Caki2 (cell line): ENCODE measurements around the gene KIF3B. TPM values are rescaled to one million over a fixed set of nuclear protein-coding genes. Genes with fewer than 3 reads are reported as not detected.
"Not testable (repeated sequence)": the region's sequence is repeated elsewhere in the genome, so short reads cannot be mapped to it uniquely, and the experiment has no call there.

Experiments
- DNase-seq: peaks from one replicate; pipeline ENCODE4 v3.0.0-alpha.2; 2015; ENCODE audit warnings: low read depth
- in situ Hi-C: cut with HindIII; loops from 2 replicates; pipeline ENCODE4 v1.10.0; 2016; ENCODE audit warnings: low sequenced_read_pairs, low pct_unique_long_range_greater_than_20kb, mixed read lengths
- total RNA-seq: library from RNA; depleted of rRNA; stranded (reverse); fragments of >200 nt; shearing (Covaris generic); gene quantifications from 2 replicates; pipeline ENCODE4 v1.2.3, GENCODE V29; 2014; ENCODE audit warnings: low replicate concordance

KIF3B gene
- total RNA-seq, 1 experiment from 2014 or later = 19.3 TPM

DNA sequence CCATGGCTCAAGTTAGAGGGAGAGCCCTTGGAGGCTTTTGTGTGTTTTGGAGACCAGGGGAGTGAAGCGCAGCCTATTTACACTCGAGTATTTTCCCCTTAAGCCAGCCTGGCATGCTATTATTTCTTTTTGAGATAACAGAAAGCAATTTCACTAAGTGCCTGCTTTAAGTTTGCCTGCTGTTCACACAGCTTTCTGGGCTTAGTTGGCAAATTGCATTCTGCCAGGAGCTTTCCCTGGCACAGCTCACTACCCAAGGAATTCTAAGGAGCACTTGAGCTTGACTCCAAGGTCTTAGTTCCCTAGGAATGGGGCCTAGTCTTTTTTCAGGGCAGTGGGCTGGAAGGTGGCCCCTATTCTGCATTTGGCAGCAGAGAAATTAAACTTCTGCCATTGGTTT is 61.7 kb downstream of the KIF3B start:
- in situ Hi-C loops = no loop called here
- no peak for DNase-seq

DNA sequence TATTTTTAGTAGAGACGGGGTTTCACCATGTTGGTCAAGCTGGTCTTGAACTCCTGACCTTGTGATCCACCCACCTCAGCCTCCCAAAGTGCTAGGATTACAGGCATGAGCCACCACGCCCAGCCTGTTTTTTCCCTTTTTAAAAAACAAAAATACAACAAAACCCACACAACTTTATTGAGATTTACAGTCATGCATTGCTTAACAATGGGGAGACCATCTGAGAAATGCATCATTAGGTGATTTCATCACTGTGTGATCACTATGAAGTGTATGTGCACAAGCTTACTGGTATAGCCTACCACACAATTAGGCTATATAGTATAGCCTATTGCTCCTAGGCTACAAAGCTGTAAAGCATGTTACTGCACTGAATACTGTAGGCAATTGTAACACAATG is 63.6 kb downstream of the KIF3B start:
- in situ Hi-C loops, DNase-seq: not testable (repeated sequence)

DNA sequence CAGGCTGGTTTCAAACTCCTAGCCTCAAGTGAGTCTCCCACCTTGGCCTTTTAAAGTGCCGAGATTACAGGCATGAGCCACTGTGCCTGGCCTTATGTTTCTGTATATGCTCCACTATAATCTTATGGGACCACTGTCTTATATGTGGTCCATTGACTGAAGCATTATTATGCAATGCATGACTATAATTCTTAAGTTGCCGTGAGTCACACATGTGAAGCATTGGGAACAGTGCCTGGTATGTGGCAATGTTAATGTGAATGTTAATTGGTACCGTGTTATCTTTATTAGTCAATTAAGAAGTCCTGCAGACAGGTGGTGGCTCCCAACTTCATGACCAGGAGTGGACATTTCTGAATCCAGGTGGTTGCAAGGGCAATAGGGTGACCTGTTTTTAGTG is 66.0 kb downstream of the KIF3B start:
- in situ Hi-C loops = no loop called here
- DNase-seq = no peak

GRCh38 chr20:32344835-32345506 is 67.5 kb downstream of the KIF3B start:
- DNase-seq = no peak
- in situ Hi-C loops = no loop called here

DNA sequence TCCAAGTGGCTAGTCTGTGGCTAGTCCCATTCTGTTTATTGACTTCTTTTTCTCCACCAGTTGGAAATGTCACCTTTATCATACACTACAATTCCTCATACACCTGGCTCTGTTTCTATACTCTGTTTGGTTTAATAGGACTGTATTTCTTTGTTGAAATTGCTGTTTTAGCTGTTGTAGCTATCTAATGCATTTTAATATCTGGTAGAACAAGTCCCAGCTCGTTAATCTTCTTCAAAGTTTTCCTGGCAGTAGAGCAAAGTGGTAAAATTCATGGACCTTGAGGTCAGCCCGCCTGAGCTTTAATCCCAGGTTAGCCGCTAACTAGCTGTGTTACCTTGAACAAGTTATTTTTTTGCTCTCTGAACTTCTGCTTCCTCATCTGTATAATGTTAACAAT is 70.8 kb downstream of the KIF3B start:
- no peak for DNase-seq
- in situ Hi-C loops = no loop called here

DNA sequence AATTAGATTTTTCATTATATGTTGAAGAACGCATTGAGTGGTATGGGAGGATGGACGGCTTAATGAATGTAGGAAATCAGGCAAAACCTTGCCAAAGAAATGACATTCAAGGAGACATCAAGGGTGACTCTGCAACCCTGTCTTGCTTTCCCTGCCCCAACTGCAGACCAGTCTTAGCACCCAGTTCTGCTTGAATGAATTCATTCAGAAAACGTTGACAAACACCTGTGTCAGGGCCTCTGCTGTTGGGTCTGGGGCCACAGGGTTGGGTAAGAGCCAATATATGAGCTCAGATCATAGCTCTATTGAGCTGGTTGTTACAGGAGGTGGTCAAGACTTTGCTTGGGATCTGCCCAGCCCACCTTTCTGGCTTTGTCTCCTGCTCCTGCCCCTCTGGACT is 73.0 kb downstream of the KIF3B start:
- in situ Hi-C loops = no loop called here
- no peak for DNase-seq

DNA sequence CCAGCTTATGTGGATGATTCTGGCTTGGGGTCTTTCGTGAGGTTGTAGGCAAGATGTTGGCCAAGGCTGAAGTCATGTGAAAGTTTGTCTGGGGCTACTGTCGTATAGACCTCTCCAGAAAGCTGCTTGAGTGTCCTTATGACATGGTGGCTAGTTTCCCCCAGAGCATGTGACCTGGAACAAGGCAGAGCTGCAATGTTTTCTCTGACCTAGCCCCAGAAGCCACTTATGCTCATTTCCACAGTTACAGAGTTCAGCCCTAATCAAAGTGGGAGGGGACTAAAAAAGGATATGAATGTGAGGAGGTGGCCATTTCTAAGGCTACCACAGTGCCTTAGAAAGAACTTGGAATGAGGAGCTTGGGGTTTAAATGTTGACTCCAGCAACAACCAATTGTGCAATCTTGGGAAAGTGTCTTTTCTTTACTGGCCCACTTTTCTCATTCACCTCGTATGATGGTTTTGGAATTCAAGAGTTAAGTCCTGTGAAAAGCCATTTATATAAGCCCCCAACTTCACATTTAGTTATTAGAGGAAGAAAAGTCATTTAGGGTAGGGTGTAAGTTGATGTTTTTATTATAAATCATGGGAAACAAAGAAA is 74.8 kb downstream of the KIF3B start:
- DNase-seq = no peak
- in situ Hi-C loops = no loop called here

DNA sequence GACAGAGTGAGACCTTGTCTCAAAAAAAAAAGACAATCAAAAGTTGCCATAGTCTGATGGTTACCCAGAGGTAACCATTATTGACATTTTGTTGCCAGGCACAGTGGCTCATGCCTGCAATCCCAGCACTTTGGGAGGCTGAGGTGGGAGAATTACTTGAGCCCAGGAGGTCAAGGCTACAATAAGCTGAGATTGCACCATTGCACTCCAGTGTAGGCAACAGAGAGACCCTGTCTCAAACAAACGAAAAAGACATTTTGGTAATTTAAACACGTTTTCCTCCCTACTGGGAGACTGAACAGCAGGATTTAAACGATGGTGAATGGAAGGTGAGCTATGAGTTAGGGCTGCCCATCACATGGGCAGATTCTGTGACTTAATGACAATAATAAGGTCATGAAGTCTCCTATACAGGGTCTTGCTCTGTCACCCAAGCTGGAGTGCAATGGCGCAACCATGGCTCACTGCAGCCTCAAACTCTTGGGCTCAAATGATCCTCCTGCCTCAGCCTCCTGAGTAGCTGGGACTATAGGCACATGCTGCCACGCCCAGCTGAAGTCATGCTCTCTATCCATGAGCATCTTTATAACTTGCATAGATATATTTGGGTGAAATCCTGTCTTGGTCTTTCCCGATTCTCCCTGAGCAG is 76.5 kb downstream of the KIF3B start:
- in situ Hi-C loops = no loop called here
- DNase-seq = no peak

DNA sequence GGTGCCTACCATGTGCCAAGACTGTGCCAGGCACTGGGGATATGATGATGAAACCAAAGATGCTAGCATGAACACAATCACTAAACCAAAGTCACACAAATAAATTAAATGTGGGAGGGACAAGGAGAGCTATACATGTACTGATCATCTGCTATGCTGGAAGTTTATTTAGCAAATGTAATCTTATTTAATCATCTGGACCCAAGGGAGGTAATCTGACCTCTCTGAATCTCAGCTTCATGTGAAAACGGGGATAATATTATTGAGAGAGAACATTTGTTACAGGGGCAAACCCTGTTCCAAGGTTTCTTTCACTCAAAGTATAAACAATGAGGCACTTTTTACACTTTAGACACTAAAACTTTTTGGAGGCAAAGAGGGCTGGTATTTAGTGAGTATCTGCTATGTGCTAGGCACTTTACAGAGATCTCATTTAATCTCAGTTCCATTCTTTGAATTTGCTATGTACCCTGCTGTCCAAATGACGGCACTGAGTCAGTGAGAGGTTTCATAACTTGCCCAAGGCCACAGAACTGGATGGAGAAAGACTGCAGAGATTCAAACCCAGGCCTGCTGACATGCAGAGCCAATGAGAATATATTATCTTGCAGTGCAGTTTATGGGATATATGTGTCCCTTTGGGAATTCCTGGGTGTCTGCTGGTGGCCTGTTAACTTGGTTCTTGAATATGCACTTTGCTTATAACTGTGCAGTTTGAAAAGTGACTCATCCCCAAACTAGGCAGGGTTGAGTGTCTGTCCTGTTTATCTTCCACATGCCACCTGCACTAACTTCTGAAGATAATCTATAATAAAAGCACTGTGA is 77.4 kb downstream of the KIF3B start:
- in situ Hi-C loops = no loop called here

DNA sequence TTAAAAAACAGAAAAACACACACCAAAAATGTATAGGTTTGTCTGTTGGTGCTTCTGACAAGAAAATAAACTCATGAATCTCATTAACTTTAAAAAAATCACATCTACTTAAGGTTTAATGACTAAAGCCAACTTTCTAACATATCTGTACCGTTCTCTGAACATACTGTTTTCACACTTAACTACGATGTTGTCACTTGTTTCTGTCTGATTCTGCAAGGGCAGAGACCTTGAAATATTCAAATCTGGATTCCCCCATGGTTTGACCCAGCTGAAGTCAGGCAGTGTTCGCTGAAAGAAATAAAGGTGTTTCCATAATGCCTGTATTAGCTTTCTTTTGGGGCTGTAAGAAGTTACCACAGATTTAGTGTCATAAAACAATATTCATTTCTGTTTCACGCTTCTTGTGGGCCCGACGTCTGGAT is 78.0 kb downstream of the KIF3B start:
- in situ Hi-C loops = no loop called here
- DNase-seq = no peak

More for the DNA sequence above, 77.4 kb downstream of the KIF3B start:
- peak; percentile 64 for DNase-seq

DNA sequence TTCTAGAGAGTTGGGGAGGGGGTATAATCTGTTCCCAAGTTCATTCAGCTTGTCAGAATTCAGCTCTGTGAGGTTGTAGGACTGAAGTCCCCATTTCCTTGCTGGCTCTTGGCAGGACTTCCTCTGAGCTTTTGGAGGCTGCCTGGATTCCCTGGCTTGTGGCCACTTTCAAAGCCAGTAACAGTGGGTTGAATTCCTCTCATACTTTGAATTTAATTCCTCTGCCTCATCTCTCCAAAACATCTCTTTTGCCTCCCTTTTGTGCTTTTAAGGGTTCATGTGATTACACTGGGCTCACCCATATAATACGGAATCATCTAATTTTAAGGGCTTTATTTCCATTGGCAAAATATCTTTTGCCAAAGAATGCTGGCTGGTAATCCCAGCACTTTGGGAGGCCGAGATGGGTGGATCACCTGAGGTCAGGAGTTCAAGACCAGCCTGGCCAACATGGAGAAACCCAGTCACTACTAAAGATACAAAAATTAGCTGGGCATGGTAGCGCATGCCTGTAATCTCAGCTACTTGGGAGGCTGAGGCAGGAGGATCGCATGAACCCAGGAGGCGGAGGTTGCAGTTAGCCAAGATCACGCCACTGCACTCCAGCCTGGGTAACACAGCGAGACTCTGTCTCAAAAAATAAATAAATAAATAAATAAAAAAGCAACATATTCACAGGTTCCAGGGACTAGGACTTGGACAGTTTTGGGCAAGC is 78.6 kb downstream of the KIF3B start:
- in situ Hi-C loops = not testable (repeated sequence)
- DNase-seq = peak; percentile 44

- in situ Hi-C loops = no loop called here
- DNase-seq = peak; percentile 22
Observed at GRCh38 chr20:32356622-32357374, 79.3 kb downstream of the KIF3B start.

DNA sequence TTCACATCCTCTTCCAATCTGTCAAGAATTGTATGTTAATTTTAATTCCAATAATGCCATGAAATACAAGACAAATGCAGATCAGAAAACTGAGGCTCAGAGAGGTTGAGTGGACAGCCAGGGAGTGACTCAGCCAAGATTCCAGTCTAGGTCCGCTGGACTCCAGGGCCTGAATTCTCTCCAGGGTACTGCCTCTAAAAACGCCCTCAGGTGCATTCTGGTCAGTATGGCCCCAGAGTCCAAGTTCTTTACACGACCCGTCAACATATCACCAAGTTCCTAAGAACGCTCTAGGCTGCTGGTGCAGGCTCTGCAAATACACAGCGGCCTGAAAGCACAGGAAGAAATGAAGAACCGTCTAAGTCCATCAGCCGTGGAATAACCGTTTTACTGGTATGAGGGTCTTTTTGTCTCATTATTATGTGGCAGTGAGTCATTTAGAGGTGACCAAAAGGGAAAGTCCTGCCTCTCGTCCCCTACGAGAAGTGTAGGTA is 80.0 kb downstream of the KIF3B start:
- no peak for DNase-seq
- in situ Hi-C loops = no loop called here

- in situ Hi-C loops = no loop called here
- peak; percentile 100 for DNase-seq
Observed at GRCh38 chr20:32357869-32358631, 80.6 kb downstream of the KIF3B start, which contains the start of gene ASXL1. Gene ASXL1 (plus strand): TSS chr20:32358331. CDS start chr20:32358776, 445 bp downstream.

GRCh38 chr20:32358632-32358882 is 81.1 kb downstream of the KIF3B start:
- no peak for DNase-seq

GRCh38 chr20:32358883-32359632 is 81.6 kb downstream of the KIF3B start:
- DNase-seq = peak; percentile 54
- in situ Hi-C loops = no loop called here

More at GRCh38 chr20:32358632-32358882, 81.1 kb downstream of the KIF3B start:
- in situ Hi-C loops = no loop called here
